Adrenal gland (tissue), 5 donors: ENCODE results near the gene KAT8.

ENCODE experiments used
- POLR2A ChIP-seq, 2 donors: fragments of 450-650 bp; IDR thresholded peaks; one replicate each; pipeline ENCODE4 v1.6.1; 2017; ENCODE audit warnings: antibody characterized with exemption in 2 of 2, mild to moderate bottlenecking in 2 of 2, moderate library complexity in 1 of 2
- TF ChIP-seq, protein P1 (sequence below), 6 experiments: fragments of 450-650 bp in 4 of 6; fragments of 200-600 bp in 2 of 6; sonication (generic) in 1 of 6; IDR thresholded peaks; 1 replicate in 5 of 6; 2 replicates in 1 of 6; pipeline versions ENCODE4 v1.5.1 to v1.8.0; 2016 to 2021; ENCODE audit warnings: antibody characterized with exemption in 6 of 6, mild to moderate bottlenecking in 2 of 6, moderate library complexity in 1 of 6
- donor health status: DM: no; HTN: no; CAD: no.

DNA sequence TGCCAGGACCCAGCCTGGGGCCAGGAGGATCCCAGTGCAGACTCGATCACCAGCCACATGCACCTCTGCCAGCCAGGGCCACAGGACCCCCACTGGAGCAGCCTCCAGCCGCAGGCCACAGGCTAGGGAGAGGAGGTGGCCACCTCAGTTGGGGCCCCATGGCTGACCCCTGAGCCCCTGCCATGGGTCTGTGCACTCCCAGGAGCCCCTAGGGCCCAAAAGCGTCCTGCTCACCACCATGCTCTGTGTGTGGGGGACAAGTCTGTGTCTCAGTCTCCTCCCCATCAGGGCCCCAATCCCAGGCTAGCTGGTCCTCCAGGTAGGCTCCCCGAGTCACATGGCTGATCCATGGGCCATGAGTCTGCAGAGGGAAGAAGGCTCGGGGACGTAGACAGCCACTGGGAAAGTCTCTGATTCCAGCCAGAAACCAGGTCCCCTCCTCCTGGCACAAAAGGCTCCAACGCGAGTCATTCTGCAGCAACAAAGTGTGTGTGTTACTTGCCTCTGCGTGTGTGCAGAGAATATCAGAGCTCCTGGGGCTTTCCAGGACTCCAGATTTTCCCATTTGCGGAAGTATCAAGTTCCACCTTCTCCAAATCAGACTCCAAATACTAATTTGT lies 24.1 kb downstream of the KAT8 start:
- TF ChIP-seq, protein P1, sequence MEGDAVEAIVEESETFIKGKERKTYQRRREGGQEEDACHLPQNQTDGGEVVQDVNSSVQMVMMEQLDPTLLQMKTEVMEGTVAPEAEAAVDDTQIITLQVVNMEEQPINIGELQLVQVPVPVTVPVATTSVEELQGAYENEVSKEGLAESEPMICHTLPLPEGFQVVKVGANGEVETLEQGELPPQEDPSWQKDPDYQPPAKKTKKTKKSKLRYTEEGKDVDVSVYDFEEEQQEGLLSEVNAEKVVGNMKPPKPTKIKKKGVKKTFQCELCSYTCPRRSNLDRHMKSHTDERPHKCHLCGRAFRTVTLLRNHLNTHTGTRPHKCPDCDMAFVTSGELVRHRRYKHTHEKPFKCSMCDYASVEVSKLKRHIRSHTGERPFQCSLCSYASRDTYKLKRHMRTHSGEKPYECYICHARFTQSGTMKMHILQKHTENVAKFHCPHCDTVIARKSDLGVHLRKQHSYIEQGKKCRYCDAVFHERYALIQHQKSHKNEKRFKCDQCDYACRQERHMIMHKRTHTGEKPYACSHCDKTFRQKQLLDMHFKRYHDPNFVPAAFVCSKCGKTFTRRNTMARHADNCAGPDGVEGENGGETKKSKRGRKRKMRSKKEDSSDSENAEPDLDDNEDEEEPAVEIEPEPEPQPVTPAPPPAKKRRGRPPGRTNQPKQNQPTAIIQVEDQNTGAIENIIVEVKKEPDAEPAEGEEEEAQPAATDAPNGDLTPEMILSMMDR (IDR thresholded peaks at IDR 0.05), result no peak
- no peak for TF ChIP-seq POLR2A (IDR thresholded peaks at IDR 0.05)
